Measurements from ENCODE around the gene SLCO6A1. TPM values are rescaled to one million over a fixed set of nuclear protein-coding genes. Genes with fewer than 3 reads are reported as not detected.

SLCO6A1 gene
- total RNA-seq (2022) (not detected in 2 replicates), Bru-seq, nascent RNA (percentile 9 among the genes with signal in this experiment), BruChase-seq, experiment 1, labeled RNA remaining after a 6-hour chase (percentile 4 among the genes with signal in this experiment), BruChase-seq, experiment 2, labeled RNA remaining after a 2-hour chase (percentile 4 among the genes with signal in this experiment)
- long read RNA-seq: 0 reads

- DNase-seq (ENCODE audit: unreplicated experiment): no peak
- Mint-ChIP-seq H3K36me3 (ENCODE audit: insufficient read depth, unreplicated experiment) (no peaks in the 10 kb centered on the region), H3K4me3 (ENCODE audit: unreplicated experiment) (no peak within 1 kb of the TSS), H3K27me3 (ENCODE audit: insufficient read depth, unreplicated experiment) (no peaks in the 10 kb centered on the region), H3K4me1 (ENCODE audit: insufficient read depth, unreplicated experiment) (no peaks in the 10 kb centered on the region), H3K27ac (ENCODE audit: low read depth, unreplicated experiment) (no peak within 1 kb of the TSS), H3K9me3 (ENCODE audit: unreplicated experiment) (no peaks in the 10 kb centered on the region)
- POLR2A ChIA-PET: no interaction called here
- CTCF ChIA-PET: interaction anchor here (1.3 kb wide), 1 partner anchor 10 kb away, joined by 5 read pairs; no protein-coding TSS in a partner anchor
- no TSS peak for BruUV-seq (replicated peaks)
- no peak for TF ChIP-seq CTCF (IDR thresholded peaks at IDR 0.05; ENCODE audit: unreplicated experiment)
- intact Hi-C loops (cut with micrococcal nuclease): no loop called here
Measured at GRCh38 chr5:102498271-102499034, at the start of gene SLCO6A1. Gene SLCO6A1 (minus strand): TSS chr5:102499001. CDS start chr5:102498844, 157 bp downstream.

- no peak overlapping the region for H3K27ac Mint-ChIP-seq (ENCODE audit: low read depth, unreplicated experiment)
- BruUV-seq (replicated peaks): no TSS peak
- no peaks in the 10 kb centered on the region for H3K27me3 Mint-ChIP-seq (ENCODE audit: insufficient read depth, unreplicated experiment)
- peaks cover 2% of the 10 kb centered on the region for H3K36me3 Mint-ChIP-seq (ENCODE audit: insufficient read depth, unreplicated experiment)
- H3K4me3 Mint-ChIP-seq (ENCODE audit: unreplicated experiment): no peak overlapping the region
- H3K9me3 Mint-ChIP-seq (ENCODE audit: unreplicated experiment): no peaks in the 10 kb centered on the region
- no peaks in the 10 kb centered on the region for H3K4me1 Mint-ChIP-seq (ENCODE audit: insufficient read depth, unreplicated experiment)
- intact Hi-C loops (cut with micrococcal nuclease): no loop called here
- POLR2A ChIA-PET: no interaction called here
- no peak for TF ChIP-seq CTCF (IDR thresholded peaks at IDR 0.05; ENCODE audit: unreplicated experiment)
- DNase-seq (ENCODE audit: unreplicated experiment): no peak
- CTCF ChIA-PET: interaction anchor here (0.6 to 2.8 kb wide), 7 partner anchors 10 to 498 kb away, joined by 3 to 9 read pairs (median 4); no protein-coding TSS in a partner anchor
Measured at GRCh38 chr5:102547141-102548035, 48.6 kb upstream of the SLCO6A1 start.

- no peaks in the 10 kb centered on the region for H3K4me1 Mint-ChIP-seq (ENCODE audit: insufficient read depth, unreplicated experiment)
- ChIA-PET POLR2A (interaction anchor here (0.7 kb wide), 1 partner anchor 41 kb away, joined by 3 read pairs; no protein-coding TSS in a partner anchor), CTCF (interaction anchor here (0.6 kb wide), 2 partner anchors 9 to 592 kb away, joined by 3 read pairs; no protein-coding TSS in a partner anchor)
- BruUV-seq (replicated peaks): no TSS peak
- peak; percentile 15 for DNase-seq (ENCODE audit: unreplicated experiment)
- no peak for TF ChIP-seq CTCF (IDR thresholded peaks at IDR 0.05; ENCODE audit: unreplicated experiment)
- intact Hi-C loops (cut with micrococcal nuclease): no loop called here
- H3K36me3 Mint-ChIP-seq (ENCODE audit: insufficient read depth, unreplicated experiment): no peaks in the 10 kb centered on the region
- no peaks in the 10 kb centered on the region for H3K9me3 Mint-ChIP-seq (ENCODE audit: unreplicated experiment)
- no peaks in the 10 kb centered on the region for H3K27me3 Mint-ChIP-seq (ENCODE audit: insufficient read depth, unreplicated experiment)
- no peak overlapping the region for H3K27ac Mint-ChIP-seq (ENCODE audit: low read depth, unreplicated experiment)
- no peak overlapping the region for H3K4me3 Mint-ChIP-seq (ENCODE audit: unreplicated experiment)
Measured at GRCh38 chr5:102545175-102545574, 46.4 kb upstream of the SLCO6A1 start.
